Keratinocyte (primary cell): Measurements from ENCODE around the gene ITCH. TPM values are rescaled to one million over a fixed set of nuclear protein-coding genes. Genes with fewer than 3 reads are reported as not detected.

Experiments
- DNase-seq: peaks from one replicate; pipeline ENCODE4 v3.0.0-alpha.2; 2011; ENCODE audit warnings: low read depth, missing footprints, low spot score
- FAIRE-seq: peaks from 2 replicates; lab custom pipeline; 2011; peaks lifted over from hg19 to GRCh38; lab: Jason Lieb, UNC
- H2AFZ ChIP-seq: 2 replicates; pipeline ENCODE4 v1.6.0; 2012; ENCODE audit warnings: low read length, control low read depth, inconsistent platforms; ENCODE audit not compliant: control insufficient read depth
- H3K27ac ChIP-seq: 2 replicates; pipeline ENCODE4 v1.5.1; 2011; ENCODE audit warnings: low read length; ENCODE audit not compliant: control insufficient read depth, insufficient read depth
- H3K27me3 ChIP-seq: 3 replicates; pipeline ENCODE4 v1.6.0; 2011; ENCODE audit warnings: low read length; ENCODE audit not compliant: control insufficient read depth, insufficient read depth; ENCODE audit errors: extremely low read depth
- H3K36me3 ChIP-seq, 2 experiments: 2 replicates in 1 of 2; 3 replicates in 1 of 2; pipeline ENCODE4 v1.5.1; 2011; ENCODE audit warnings: low read length in 2 of 2, mild to moderate bottlenecking in 1 of 2; ENCODE audit not compliant: control insufficient read depth in 2 of 2, insufficient read depth in 2 of 2; ENCODE audit errors: extremely low read depth in 1 of 2
- H3K4me1 ChIP-seq: 3 replicates; pipeline ENCODE4 v1.5.1; 2011; ENCODE audit warnings: low read length; ENCODE audit not compliant: control insufficient read depth, insufficient read depth; ENCODE audit errors: extremely low read depth
- H3K4me2 ChIP-seq: 3 replicates; pipeline ENCODE4 v1.6.0; 2011; ENCODE audit warnings: low read depth, low read length; ENCODE audit not compliant: control insufficient read depth, insufficient read depth; ENCODE audit errors: extremely low read depth
- H3K4me3 ChIP-seq, 3 experiments: fragments of 200-600 bp in 1 of 3; sonication (generic) in 1 of 3; 2 replicates in 2 of 3; 3 replicates in 1 of 3; pipeline ENCODE4 v1.5.1; 2011 to 2016; ENCODE audit warnings: low read length in 3 of 3, mild to moderate bottlenecking in 3 of 3, control low read depth in 2 of 3, inconsistent platforms in 1 of 3, low read depth in 1 of 3, mixed read lengths in 1 of 3, mixed run types in 1 of 3, moderate library complexity in 1 of 3; ENCODE audit not compliant: control insufficient read depth in 2 of 3, insufficient read depth in 2 of 3; ENCODE audit errors: extremely low read depth in 1 of 3
- H3K79me2 ChIP-seq: 2 replicates; pipeline ENCODE4 v1.6.0; 2012; ENCODE audit warnings: low read length; ENCODE audit not compliant: control insufficient read depth, insufficient read depth
- H3K9ac ChIP-seq: 3 replicates; pipeline ENCODE4 v1.6.0; 2011; ENCODE audit warnings: low read length; ENCODE audit not compliant: control insufficient read depth, insufficient read depth; ENCODE audit errors: extremely low read depth
- H3K9me1 ChIP-seq: 3 replicates; pipeline ENCODE4 v1.6.0; 2011; ENCODE audit warnings: low read length; ENCODE audit not compliant: control insufficient read depth, insufficient read depth; ENCODE audit errors: extremely low read depth
- H3K9me3 ChIP-seq: 2 replicates; pipeline ENCODE4 v1.5.1; 2012; ENCODE audit warnings: low read depth, low read length; ENCODE audit not compliant: control insufficient read depth
- H4K20me1 ChIP-seq: 3 replicates; pipeline ENCODE4 v1.6.0; 2011; ENCODE audit warnings: low read length; ENCODE audit not compliant: control insufficient read depth, insufficient read depth; ENCODE audit errors: extremely low read depth
- CTCF ChIP-seq, 3 experiments: IDR thresholded peaks in 1 of 3; conservative IDR thresholded peaks in 1 of 3; optimal IDR thresholded peaks in 1 of 3; 2 replicates in 2 of 3; 3 replicates in 1 of 3; pipeline versions ENCODE3 to v1.5.1; 2011; ENCODE audit warnings: low read length in 3 of 3, mild to moderate bottlenecking in 3 of 3, moderate library complexity in 2 of 3, control low read depth in 1 of 3, inconsistent platforms in 1 of 3; ENCODE audit not compliant: insufficient read depth in 2 of 3; ENCODE audit errors: extremely low read depth in 1 of 3
- EZH2 ChIP-seq: IDR thresholded peaks from one replicate; pipeline ENCODE4 v1.6.1; 2012; ENCODE audit warnings: inconsistent platforms, mild to moderate bottlenecking, low read length, moderate library complexity
- dilution Hi-C: fragments of 300-500 bp; cut with MboI; formaldehyde crosslinking; loops from one replicate; pipeline ENCODE4 v1.7.0; 2020; ENCODE audit warnings: low sequenced_read_pairs; ENCODE audit not compliant: extremely low pct_ligation_motif_present
- polyA plus RNA-seq, 5 experiments: library from polyadenylated mRNA; depleted of rRNA in 3 of 5; stranded (reverse) in 3 of 5; stranded (forward) in 1 of 5; unstranded in 1 of 5; fragments of >200 nt; gene quantifications; 1 replicate in 1 of 5; 2 replicates in 3 of 5; 3 replicates in 1 of 5; pipeline versions ENCODE4 v1.2.1 to v1.2.3, GENCODE V29; 2011 to 2012; ENCODE audit warnings: missing spikeins in 2 of 5, low read depth in 1 of 5, low replicate concordance in 1 of 5

ITCH gene
- polyA plus RNA-seq, 1 donor (not counting 4 experiments of a cell fraction or from before 2014, with no cell fraction given): 42.5 TPM

- H3K27me3 ChIP-seq: no peaks in the 10 kb centered on the region
- no peak overlapping the region for H3K27ac ChIP-seq
- no peak overlapping the region for H2AFZ ChIP-seq
- H3K9ac ChIP-seq: peak overlapping the region; percentile 53
- no peak overlapping the region for H3K4me2 ChIP-seq
- dilution Hi-C loops: no loop called here
- H3K79me2 ChIP-seq: peaks cover 33% of the 10 kb centered on the region
- FAIRE-seq: no peak
- peaks cover 39 to 58% of the 10 kb centered on the region in 2 experiments for H3K36me3 ChIP-seq
- no peak overlapping the region for H3K4me3 ChIP-seq
- H3K4me1 ChIP-seq: peaks cover 22% of the 10 kb centered on the region
- TF ChIP-seq EZH2 (no peak), CTCF (optimal IDR thresholded peaks at IDR 0.05 in 1 of 3, IDR thresholded peaks at IDR 0.05 in 1 of 3, conservative IDR thresholded peaks at IDR 0.05 in 1 of 3; ENCODE audit: extremely low read depth in 1 of 3, insufficient read depth in 2 of 3, low read length in 3 of 3) (no peak)
- no peaks in the 10 kb centered on the region for H3K9me1 ChIP-seq
- no peaks in the 10 kb centered on the region for H3K9me3 ChIP-seq
- peaks cover 20% of the 10 kb centered on the region for H4K20me1 ChIP-seq
- DNase-seq: no peak
These were observed 163.9 kb downstream of the ITCH start for GRCh38 chr20:34527016-34527415.

- peaks cover 44 to 67% of the 10 kb centered on the region in 2 experiments for H3K36me3 ChIP-seq
- dilution Hi-C loops: no loop called here
- peaks cover 14% of the 10 kb centered on the region for H4K20me1 ChIP-seq
- TF ChIP-seq EZH2: no peak
- no peak for TF ChIP-seq CTCF (optimal IDR thresholded peaks at IDR 0.05 in 1 of 3, IDR thresholded peaks at IDR 0.05 in 1 of 3, conservative IDR thresholded peaks at IDR 0.05 in 1 of 3; ENCODE audit: extremely low read depth in 1 of 3, insufficient read depth in 2 of 3, low read length in 3 of 3)
- H3K9ac ChIP-seq: no peak overlapping the region
- H3K4me3 ChIP-seq: no peak overlapping the region
- no peak overlapping the region for H3K27ac ChIP-seq
- H3K4me1 ChIP-seq: peaks cover 22% of the 10 kb centered on the region
- H2AFZ ChIP-seq: no peak overlapping the region
- H3K79me2 ChIP-seq: peaks cover 21% of the 10 kb centered on the region
- H3K9me3 ChIP-seq: no peaks in the 10 kb centered on the region
- FAIRE-seq: no peak
- H3K4me2 ChIP-seq: no peak overlapping the region
- H3K9me1 ChIP-seq: no peaks in the 10 kb centered on the region
- H3K27me3 ChIP-seq: no peaks in the 10 kb centered on the region
- DNase-seq: no peak
These were observed 165.8 kb downstream of the ITCH start for GRCh38 chr20:34528921-34529297.
